Stimulated activated CD4-positive, alpha-beta T cell treated with anti-CD3 and anti-CD28 coated beads, Interleukin-1b, Interleukin-23, amount 100 ng/mL, for 1 hour (primary cell): ENCODE data around the gene ARMCX5.

Experiments used
- DNase-seq, 2 donors: peaks; one replicate each; pipeline ENCODE4 v3.0.0-alpha.2; 2020; ENCODE audit warnings: low read depth in 2 of 2

Gene ARMCX5

GRCh38 chrX:102599084-102599950, at the start of gene ARMCX5:
Gene ARMCX5, plus strand, starts transcription at chrX:102599515. Its CDS starts 2,627 bp downstream, at chrX:102602142.
- peak; percentile 20 to 29 for DNase-seq

GRCh38 chrX:102558607-102559006, 40.7 kb upstream of the ARMCX5 start:
- no peak for DNase-seq

GRCh38 chrX:102560423-102561068, 38.8 kb upstream of the ARMCX5 start:
- no peak for DNase-seq

GRCh38 chrX:102580891-102581290, 18.4 kb upstream of the ARMCX5 start:
- DNase-seq, result no peak

GRCh38 chrX:102593367-102593766, 5.9 kb upstream of the ARMCX5 start:
- DNase-seq, result no peak

GRCh38 chrX:102599951-102600579, 750 bp downstream of the ARMCX5 start:
- no peak for DNase-seq

- no peak for DNase-seq
Observed at GRCh38 chrX:102604327-102604726, 5.0 kb downstream of the ARMCX5 start.

GRCh38 chrX:102606115-102606514, 6.8 kb downstream of the ARMCX5 start:
- no peak for DNase-seq

GRCh38 chrX:102610905-102611304, 11.6 kb downstream of the ARMCX5 start:
- no peak for DNase-seq

- no peak for DNase-seq
Observed at GRCh38 chrX:102624105-102624504, 24.8 kb downstream of the ARMCX5 start.

GRCh38 chrX:102627640-102628039, 28.3 kb downstream of the ARMCX5 start:
- DNase-seq, result no peak

- no peak for DNase-seq
Observed at GRCh38 chrX:102637561-102637960, 38.2 kb downstream of the ARMCX5 start.

- DNase-seq, result no peak
Observed at GRCh38 chrX:102650903-102651241, 51.6 kb downstream of the ARMCX5 start.

GRCh38 chrX:102651242-102652011, 52.1 kb downstream of the ARMCX5 start, which contains the start of gene GPRASP1:
Gene GPRASP1, plus strand, starts transcription at chrX:102651483. Its CDS starts 2,431 bp downstream, at chrX:102653914.
- peak in 1 of 2 donors; percentile 21 for DNase-seq

- DNase-seq, result no peak
Observed at GRCh38 chrX:102652031-102652688, 52.8 kb downstream of the ARMCX5 start.
